ENCODE data around the gene P3H3. TPM values are rescaled to one million over a fixed set of nuclear protein-coding genes. Genes with fewer than 3 reads are reported as not detected.
A peak's percentile ranks its signal among the peaks of the same experiment; 100 is the strongest.

P3H3 gene
- total and polyA plus RNA-seq, 9 of the 15 experiments (the other 6 are each of a cell fraction or from before 2014, with no cell fraction given) = 0.03 to 15.0 (median 4.8) TPM

GRCh38 chr12:6867413-6868210, 39.4 kb downstream of the P3H3 start, which contains the start of gene TPI1 (continued):
- TF ChIP-seq, protein P1, sequence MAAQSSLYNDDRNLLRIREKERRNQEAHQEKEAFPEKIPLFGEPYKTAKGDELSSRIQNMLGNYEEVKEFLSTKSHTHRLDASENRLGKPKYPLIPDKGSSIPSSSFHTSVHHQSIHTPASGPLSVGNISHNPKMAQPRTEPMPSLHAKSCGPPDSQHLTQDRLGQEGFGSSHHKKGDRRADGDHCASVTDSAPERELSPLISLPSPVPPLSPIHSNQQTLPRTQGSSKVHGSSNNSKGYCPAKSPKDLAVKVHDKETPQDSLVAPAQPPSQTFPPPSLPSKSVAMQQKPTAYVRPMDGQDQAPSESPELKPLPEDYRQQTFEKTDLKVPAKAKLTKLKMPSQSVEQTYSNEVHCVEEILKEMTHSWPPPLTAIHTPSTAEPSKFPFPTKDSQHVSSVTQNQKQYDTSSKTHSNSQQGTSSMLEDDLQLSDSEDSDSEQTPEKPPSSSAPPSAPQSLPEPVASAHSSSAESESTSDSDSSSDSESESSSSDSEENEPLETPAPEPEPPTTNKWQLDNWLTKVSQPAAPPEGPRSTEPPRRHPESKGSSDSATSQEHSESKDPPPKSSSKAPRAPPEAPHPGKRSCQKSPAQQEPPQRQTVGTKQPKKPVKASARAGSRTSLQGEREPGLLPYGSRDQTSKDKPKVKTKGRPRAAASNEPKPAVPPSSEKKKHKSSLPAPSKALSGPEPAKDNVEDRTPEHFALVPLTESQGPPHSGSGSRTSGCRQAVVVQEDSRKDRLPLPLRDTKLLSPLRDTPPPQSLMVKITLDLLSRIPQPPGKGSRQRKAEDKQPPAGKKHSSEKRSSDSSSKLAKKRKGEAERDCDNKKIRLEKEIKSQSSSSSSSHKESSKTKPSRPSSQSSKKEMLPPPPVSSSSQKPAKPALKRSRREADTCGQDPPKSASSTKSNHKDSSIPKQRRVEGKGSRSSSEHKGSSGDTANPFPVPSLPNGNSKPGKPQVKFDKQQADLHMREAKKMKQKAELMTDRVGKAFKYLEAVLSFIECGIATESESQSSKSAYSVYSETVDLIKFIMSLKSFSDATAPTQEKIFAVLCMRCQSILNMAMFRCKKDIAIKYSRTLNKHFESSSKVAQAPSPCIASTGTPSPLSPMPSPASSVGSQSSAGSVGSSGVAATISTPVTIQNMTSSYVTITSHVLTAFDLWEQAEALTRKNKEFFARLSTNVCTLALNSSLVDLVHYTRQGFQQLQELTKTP (IDR thresholded peaks at IDR 0.05; ENCODE audit: low read depth in 1 of 2, partially characterized antibody in 2 of 2) = no peak
- TF ChIP-seq GABPB1 (CRISPR knock-in tag; IDR thresholded peaks at IDR 0.05) = peak; percentile 45; the same call in 1 of the 2 replicates
- TF ChIP-seq SAFB (IDR thresholded peaks at IDR 0.05; ENCODE audit: borderline replicate concordance, low read depth, low read length) = no peak
- peak; percentile 92 for TF ChIP-seq TGIF2 (CRISPR knock-in tag; IDR thresholded peaks at IDR 0.05)
- TF ChIP-seq PRPF4 (IDR thresholded peaks at IDR 0.05; ENCODE audit: insufficient read depth, low read depth, low read length, poor library complexity, severe bottlenecking) = peak; percentile 41
- TF ChIP-seq, protein P2, sequence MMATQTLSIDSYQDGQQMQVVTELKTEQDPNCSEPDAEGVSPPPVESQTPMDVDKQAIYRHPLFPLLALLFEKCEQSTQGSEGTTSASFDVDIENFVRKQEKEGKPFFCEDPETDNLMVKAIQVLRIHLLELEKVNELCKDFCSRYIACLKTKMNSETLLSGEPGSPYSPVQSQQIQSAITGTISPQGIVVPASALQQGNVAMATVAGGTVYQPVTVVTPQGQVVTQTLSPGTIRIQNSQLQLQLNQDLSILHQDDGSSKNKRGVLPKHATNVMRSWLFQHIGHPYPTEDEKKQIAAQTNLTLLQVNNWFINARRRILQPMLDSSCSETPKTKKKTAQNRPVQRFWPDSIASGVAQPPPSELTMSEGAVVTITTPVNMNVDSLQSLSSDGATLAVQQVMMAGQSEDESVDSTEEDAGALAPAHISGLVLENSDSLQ (IDR thresholded peaks at IDR 0.05) = no peak
- TF ChIP-seq, protein P3, sequence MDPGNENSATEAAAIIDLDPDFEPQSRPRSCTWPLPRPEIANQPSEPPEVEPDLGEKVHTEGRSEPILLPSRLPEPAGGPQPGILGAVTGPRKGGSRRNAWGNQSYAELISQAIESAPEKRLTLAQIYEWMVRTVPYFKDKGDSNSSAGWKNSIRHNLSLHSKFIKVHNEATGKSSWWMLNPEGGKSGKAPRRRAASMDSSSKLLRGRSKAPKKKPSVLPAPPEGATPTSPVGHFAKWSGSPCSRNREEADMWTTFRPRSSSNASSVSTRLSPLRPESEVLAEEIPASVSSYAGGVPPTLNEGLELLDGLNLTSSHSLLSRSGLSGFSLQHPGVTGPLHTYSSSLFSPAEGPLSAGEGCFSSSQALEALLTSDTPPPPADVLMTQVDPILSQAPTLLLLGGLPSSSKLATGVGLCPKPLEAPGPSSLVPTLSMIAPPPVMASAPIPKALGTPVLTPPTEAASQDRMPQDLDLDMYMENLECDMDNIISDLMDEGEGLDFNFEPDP (CRISPR knock-in tag; IDR thresholded peaks at IDR 0.05) = no peak
- TF ChIP-seq YY1 (IDR thresholded peaks at IDR 0.05; ENCODE audit: borderline replicate concordance in 1 of 3, control insufficient read depth in 1 of 3, extremely low read depth in 1 of 3, insufficient read depth in 3 of 3, insufficient read length in 1 of 3, insufficient replicate concordance in 2 of 3, low read depth in 1 of 3, low read length in 2 of 3) = peak; percentile 13 to 91 (median 78)
- TF ChIP-seq, protein P4, sequence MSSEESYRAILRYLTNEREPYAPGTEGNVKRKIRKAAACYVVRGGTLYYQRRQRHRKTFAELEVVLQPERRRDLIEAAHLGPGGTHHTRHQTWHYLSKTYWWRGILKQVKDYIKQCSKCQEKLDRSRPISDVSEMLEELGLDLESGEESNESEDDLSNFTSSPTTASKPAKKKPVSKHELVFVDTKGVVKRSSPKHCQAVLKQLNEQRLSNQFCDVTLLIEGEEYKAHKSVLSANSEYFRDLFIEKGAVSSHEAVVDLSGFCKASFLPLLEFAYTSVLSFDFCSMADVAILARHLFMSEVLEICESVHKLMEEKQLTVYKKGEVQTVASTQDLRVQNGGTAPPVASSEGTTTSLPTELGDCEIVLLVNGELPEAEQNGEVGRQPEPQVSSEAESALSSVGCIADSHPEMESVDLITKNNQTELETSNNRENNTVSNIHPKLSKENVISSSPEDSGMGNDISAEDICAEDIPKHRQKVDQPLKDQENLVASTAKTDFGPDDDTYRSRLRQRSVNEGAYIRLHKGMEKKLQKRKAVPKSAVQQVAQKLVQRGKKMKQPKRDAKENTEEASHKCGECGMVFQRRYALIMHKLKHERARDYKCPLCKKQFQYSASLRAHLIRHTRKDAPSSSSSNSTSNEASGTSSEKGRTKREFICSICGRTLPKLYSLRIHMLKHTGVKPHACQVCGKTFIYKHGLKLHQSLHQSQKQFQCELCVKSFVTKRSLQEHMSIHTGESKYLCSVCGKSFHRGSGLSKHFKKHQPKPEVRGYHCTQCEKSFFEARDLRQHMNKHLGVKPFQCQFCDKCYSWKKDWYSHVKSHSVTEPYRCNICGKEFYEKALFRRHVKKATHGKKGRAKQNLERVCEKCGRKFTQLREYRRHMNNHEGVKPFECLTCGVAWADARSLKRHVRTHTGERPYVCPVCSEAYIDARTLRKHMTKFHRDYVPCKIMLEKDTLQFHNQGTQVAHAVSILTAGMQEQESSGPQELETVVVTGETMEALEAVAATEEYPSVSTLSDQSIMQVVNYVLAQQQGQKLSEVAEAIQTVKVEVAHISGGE (CRISPR knock-in tag; IDR thresholded peaks at IDR 0.05) = 0 out of 6 replicates have a peak, but pooled peaks of 1 of the 3 experiments have one; percentile 29
- TF ChIP-seq, protein P5, sequence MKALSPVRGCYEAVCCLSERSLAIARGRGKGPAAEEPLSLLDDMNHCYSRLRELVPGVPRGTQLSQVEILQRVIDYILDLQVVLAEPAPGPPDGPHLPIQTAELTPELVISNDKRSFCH (CRISPR knock-in tag; IDR thresholded peaks at IDR 0.05) = no peak
- TF ChIP-seq, protein P5 (tag; IDR thresholded peaks at IDR 0.05) = no peak

Measured in K562 (cell line).